ENCODE results near the gene KIF6.
"Not testable (repeated sequence)": the region's sequence is repeated elsewhere in the genome, so short reads cannot be mapped to it uniquely, and the experiment has no call there.

The KIF6 gene

GRCh38 chr6:39499053-39499452, 226.2 kb downstream of the KIF6 start:
- ATAC-seq (replicated peaks) = no peak
- Mint-ChIP-seq H3K9me3 (peaks cover 12 to 42% of the 10 kb centered on the region in 2 donors), H3K36me3 (ENCODE audit: insufficient read depth) (no peaks in the 10 kb centered on the region), H3K27me3 (peaks cover 58 to 67% of the 10 kb centered on the region in 2 donors), H3K4me1 (ENCODE audit: low read depth in 2 of 2) (no peaks in the 10 kb centered on the region), H3K27ac (no peak overlapping the region), H3K4me3 (no peak overlapping the region)
- no peak for DNase-seq

- H3K4me3 Mint-ChIP-seq = no peak overlapping the region
- no peaks in the 10 kb centered on the region for H3K36me3 Mint-ChIP-seq (ENCODE audit: insufficient read depth)
- DNase-seq (no peak), ATAC-seq (replicated peaks) (no peak)
- H3K27me3 Mint-ChIP-seq = peaks cover 48 to 58% of the 10 kb centered on the region in 2 donors
- H3K9me3 Mint-ChIP-seq = peaks cover 11 to 35% of the 10 kb centered on the region in 2 donors
- no peak overlapping the region for H3K27ac Mint-ChIP-seq
- no peaks in the 10 kb centered on the region for H3K4me1 Mint-ChIP-seq (ENCODE audit: low read depth in 2 of 2)
Observed at GRCh38 chr6:39498096-39498495, 227.1 kb downstream of the KIF6 start.

- Mint-ChIP-seq H3K4me1 (ENCODE audit: low read depth in 2 of 2) (no peaks in the 10 kb centered on the region), H3K27ac (no peak overlapping the region), H3K9me3 (peaks cover 6 to 23% of the 10 kb centered on the region in 2 donors), H3K4me3 (no peak overlapping the region), H3K36me3 (ENCODE audit: insufficient read depth) (no peaks in the 10 kb centered on the region), H3K27me3 (peaks cover 40 to 58% of the 10 kb centered on the region in 2 donors)
- ATAC-seq (replicated peaks) (no peak), DNase-seq (no peak)
Observed at GRCh38 chr6:39496915-39497314, 228.3 kb downstream of the KIF6 start.

GRCh38 chr6:39496456-39496855, 228.8 kb downstream of the KIF6 start:
- Mint-ChIP-seq H3K27ac (no peak overlapping the region), H3K4me1 (ENCODE audit: low read depth in 2 of 2) (no peaks in the 10 kb centered on the region), H3K4me3 (no peak overlapping the region), H3K27me3 (peaks cover 40 to 62% of the 10 kb centered on the region in 2 donors), H3K36me3 (ENCODE audit: insufficient read depth) (no peaks in the 10 kb centered on the region), H3K9me3 (peaks cover 5 to 18% of the 10 kb centered on the region in 2 donors)
- ATAC-seq (replicated peaks) = no peak
- DNase-seq = no peak

GRCh38 chr6:39495640-39496039, 229.6 kb downstream of the KIF6 start:
- H3K36me3 Mint-ChIP-seq (ENCODE audit: insufficient read depth) = no peaks in the 10 kb centered on the region
- H3K27me3 Mint-ChIP-seq = peaks cover 39 to 58% of the 10 kb centered on the region in 2 donors
- no peak for ATAC-seq (replicated peaks)

GRCh38 chr6:39494998-39495397, 230.2 kb downstream of the KIF6 start:
- DNase-seq (no peak), ATAC-seq (replicated peaks) (no peak)
- no peaks in the 10 kb centered on the region for H3K4me1 Mint-ChIP-seq (ENCODE audit: low read depth in 2 of 2)
- peaks cover 0 to 4% of the 10 kb centered on the region in 2 donors for H3K9me3 Mint-ChIP-seq
- no peak overlapping the region for H3K4me3 Mint-ChIP-seq
- no peaks in the 10 kb centered on the region for H3K36me3 Mint-ChIP-seq (ENCODE audit: insufficient read depth)
- no peak overlapping the region for H3K27ac Mint-ChIP-seq
- H3K27me3 Mint-ChIP-seq = peaks cover 36 to 52% of the 10 kb centered on the region in 2 donors

More at GRCh38 chr6:39495640-39496039, 229.6 kb downstream of the KIF6 start:
- no peak overlapping the region for H3K27ac Mint-ChIP-seq
- no peak for DNase-seq
- no peaks in the 10 kb centered on the region for H3K4me1 Mint-ChIP-seq (ENCODE audit: low read depth in 2 of 2)
- H3K4me3 Mint-ChIP-seq = no peak overlapping the region
- peaks cover 2 to 10% of the 10 kb centered on the region in 2 donors for H3K9me3 Mint-ChIP-seq

GRCh38 chr6:39493777-39494176, 231.4 kb downstream of the KIF6 start:
- ATAC-seq (replicated peaks) = no peak
- Mint-ChIP-seq H3K4me1 (ENCODE audit: low read depth in 2 of 2) (no peaks in the 10 kb centered on the region), H3K4me3 (no peak overlapping the region), H3K36me3 (ENCODE audit: insufficient read depth) (no peaks in the 10 kb centered on the region), H3K27me3 (peaks cover 32 to 39% of the 10 kb centered on the region in 2 donors), H3K27ac (no peak overlapping the region), H3K9me3 (no peaks in the 10 kb centered on the region)
- DNase-seq = no peak

GRCh38 chr6:39493174-39493573, 232.0 kb downstream of the KIF6 start:
- DNase-seq (no peak), ATAC-seq (replicated peaks) (no peak)
- H3K4me3 Mint-ChIP-seq = no peak overlapping the region
- H3K27ac Mint-ChIP-seq = no peak overlapping the region
- H3K4me1 Mint-ChIP-seq (ENCODE audit: low read depth in 2 of 2) = no peaks in the 10 kb centered on the region
- no peaks in the 10 kb centered on the region for H3K9me3 Mint-ChIP-seq
- no peaks in the 10 kb centered on the region for H3K36me3 Mint-ChIP-seq (ENCODE audit: insufficient read depth)
- H3K27me3 Mint-ChIP-seq = peaks cover 31 to 33% of the 10 kb centered on the region in 2 donors

GRCh38 chr6:39490108-39490507, 235.1 kb downstream of the KIF6 start:
- no peak for ATAC-seq (replicated peaks)
- Mint-ChIP-seq H3K27ac (no peak overlapping the region), H3K27me3 (peaks cover 18 to 23% of the 10 kb centered on the region in 2 donors), H3K36me3 (ENCODE audit: insufficient read depth) (no peaks in the 10 kb centered on the region), H3K4me1 (ENCODE audit: low read depth in 2 of 2) (no peaks in the 10 kb centered on the region), H3K4me3 (no peak overlapping the region), H3K9me3 (no peaks in the 10 kb centered on the region)
- no peak for DNase-seq

GRCh38 chr6:39488255-39488879, 236.8 kb downstream of the KIF6 start:
- no peak overlapping the region for H3K27ac Mint-ChIP-seq
- no peak overlapping the region for H3K4me3 Mint-ChIP-seq
- DNase-seq (no peak), ATAC-seq (replicated peaks) (no peak)
- peaks cover 20 to 37% of the 10 kb centered on the region in 2 donors for H3K27me3 Mint-ChIP-seq
- H3K36me3 Mint-ChIP-seq (ENCODE audit: insufficient read depth) = no peaks in the 10 kb centered on the region
- no peaks in the 10 kb centered on the region for H3K9me3 Mint-ChIP-seq
- no peaks in the 10 kb centered on the region for H3K4me1 Mint-ChIP-seq (ENCODE audit: low read depth in 2 of 2)

- Mint-ChIP-seq H3K27ac (no peak overlapping the region), H3K4me3 (no peak overlapping the region), H3K27me3 (peaks cover 32 to 53% of the 10 kb centered on the region in 2 donors), H3K9me3 (peaks cover 0 to 1% of the 10 kb centered on the region in 2 donors), H3K36me3 (ENCODE audit: insufficient read depth) (no peaks in the 10 kb centered on the region), H3K4me1 (ENCODE audit: low read depth in 2 of 2) (no peaks in the 10 kb centered on the region)
- ATAC-seq (replicated peaks) (no peak), DNase-seq (no peak)
Observed at GRCh38 chr6:39484276-39484675, 240.9 kb downstream of the KIF6 start.

GRCh38 chr6:39479819-39480218, 245.4 kb downstream of the KIF6 start:
- not testable (repeated sequence) for H3K27ac Mint-ChIP-seq
- H3K27me3 Mint-ChIP-seq = peaks cover 27 to 39% of the 10 kb centered on the region in 2 donors

GRCh38 chr6:39476670-39477069, 248.5 kb downstream of the KIF6 start:
- no peaks in the 10 kb centered on the region for H3K36me3 Mint-ChIP-seq (ENCODE audit: insufficient read depth)
- peaks cover 0 to 1% of the 10 kb centered on the region in 2 donors for H3K9me3 Mint-ChIP-seq
- H3K27ac Mint-ChIP-seq = no peak overlapping the region
- no peak for DNase-seq
- no peak overlapping the region for H3K4me3 Mint-ChIP-seq
- H3K4me1 Mint-ChIP-seq (ENCODE audit: low read depth in 2 of 2) = peaks cover 0 to 2% of the 10 kb centered on the region in 2 donors
- peaks cover 17% of the 10 kb centered on the region in 2 donors for H3K27me3 Mint-ChIP-seq
- no peak for ATAC-seq (replicated peaks)

More at GRCh38 chr6:39479819-39480218, 245.4 kb downstream of the KIF6 start:
- ATAC-seq (replicated peaks); H3K4me3 Mint-ChIP-seq; DNase-seq; H3K4me1 Mint-ChIP-seq (ENCODE audit: low read depth in 2 of 2); H3K36me3 Mint-ChIP-seq (ENCODE audit: insufficient read depth); H3K9me3 Mint-ChIP-seq: not testable (repeated sequence)

GRCh38 chr6:39476151-39476550, 249.1 kb downstream of the KIF6 start:
- Mint-ChIP-seq H3K36me3 (ENCODE audit: insufficient read depth) (no peaks in the 10 kb centered on the region), H3K9me3 (peaks cover 0 to 1% of the 10 kb centered on the region in 2 donors), H3K4me1 (ENCODE audit: low read depth in 2 of 2) (peaks cover 0 to 2% of the 10 kb centered on the region in 2 donors), H3K27me3 (peaks cover 12% of the 10 kb centered on the region in 2 donors), H3K27ac (no peak overlapping the region), H3K4me3 (no peak overlapping the region)
- ATAC-seq (replicated peaks) (no peak), DNase-seq (no peak)

All from effector memory CD8-positive, alpha-beta T cell (primary cell).